AG09309 (cell line): ENCODE results near the gene SPTLC1.
A peak's percentile ranks its signal among the peaks of the same experiment; 100 is the strongest.

Experiments
- DNase-seq: peaks from one replicate; pipeline ENCODE4 v3.0.0-alpha.2; 2010; ENCODE audit warnings: low read depth
- H3K4me3 ChIP-seq: 2 replicates; pipeline ENCODE4 v1.5.1; 2011; ENCODE audit warnings: mild to moderate bottlenecking, low read depth, low read length, moderate library complexity; ENCODE audit not compliant: control insufficient read depth
- CTCF ChIP-seq: IDR thresholded peaks from 2 replicates; pipeline ENCODE4 v1.5.1; 2011; ENCODE audit warnings: mild to moderate bottlenecking, low read depth, low read length, inconsistent platforms; ENCODE audit not compliant: insufficient read depth, control insufficient read depth; ENCODE audit errors: missing control alignments

SPTLC1 gene

GRCh38 chr9:92044936-92045335 lies 70.3 kb downstream of the SPTLC1 start:
- DNase-seq: no peak
- no peak overlapping the region for H3K4me3 ChIP-seq
- no peak for TF ChIP-seq CTCF

- DNase-seq: no peak
- H3K4me3 ChIP-seq: no peak overlapping the region
- TF ChIP-seq CTCF: no peak
Measured at GRCh38 chr9:92043002-92043401, 72.2 kb downstream of the SPTLC1 start.

- H3K4me3 ChIP-seq: no peak overlapping the region
- DNase-seq: no peak
- TF ChIP-seq CTCF: no peak
Measured at GRCh38 chr9:92042260-92042659, 73.0 kb downstream of the SPTLC1 start.

- no peak for DNase-seq
- H3K4me3 ChIP-seq: no peak overlapping the region
- TF ChIP-seq CTCF: no peak
Measured at GRCh38 chr9:92036756-92037155, 78.5 kb downstream of the SPTLC1 start.

GRCh38 chr9:92036411-92036746 lies 78.8 kb downstream of the SPTLC1 start:
- no peak for TF ChIP-seq CTCF

GRCh38 chr9:92035687-92036410 lies 79.4 kb downstream of the SPTLC1 start:
- H3K4me3 ChIP-seq: no peak overlapping the region
- DNase-seq: peak; percentile 57
- no peak for TF ChIP-seq CTCF

More at GRCh38 chr9:92036411-92036746, 78.8 kb downstream of the SPTLC1 start:
- no peak for DNase-seq
- no peak overlapping the region for H3K4me3 ChIP-seq

GRCh38 chr9:92035146-92035545 lies 80.1 kb downstream of the SPTLC1 start:
- no peak for TF ChIP-seq CTCF
- no peak for DNase-seq
- no peak overlapping the region for H3K4me3 ChIP-seq
